Measurements from ENCODE around the gene CEMIP2. TPM values are rescaled to one million over a fixed set of nuclear protein-coding genes. Genes with fewer than 3 reads are reported as not detected.

The CEMIP2 gene
- total RNA-seq, 1 experiment from 2014 or later, result 16.0 TPM

- peaks cover 26% of the 10 kb centered on the region for H4K20me1 ChIP-seq (ENCODE audit: low read length)
- peak overlapping the region; percentile 83 for H2AFZ ChIP-seq (ENCODE audit: low read length)
- ChIA-PET CTCF (interaction anchor here (0.5 to 1.3 kb wide), 7 partner anchors 13 to 283 kb away, joined by 3 to 5 read pairs (median 4); no protein-coding TSS in a partner anchor), POLR2A (ENCODE audit: unreplicated experiment) (interaction anchor here (0.6 kb wide), 4 partner anchors 25 to 1157 kb away, joined by 3 to 11 read pairs (median 6); no protein-coding TSS in a partner anchor)
- intact Hi-C loops (cut with micrococcal nuclease), result loop anchor here (1.0 to 5.0 kb wide), 6 partner anchors 43 to 482 kb away; partner anchors contain the start of genes ABHD17B and C9orf85
- no peaks in the 10 kb centered on the region for H3K9me3 ChIP-seq (ENCODE audit: low read length)
- H3K4me2 ChIP-seq (ENCODE audit: low read length), result peak overlapping the region; percentile 100
- BruUV-seq (replicated peaks), result no TSS peak
- peaks cover under 1% of the 10 kb centered on the region for H3F3A ChIP-seq (ENCODE audit: low read length, unreplicated experiment)
- TF ChIP-seq EZH2phosphoT487 (IDR thresholded peaks at IDR 0.05; ENCODE audit: borderline replicate concordance, low read length) (no peak), EZH2 (IDR thresholded peaks at IDR 0.05; ENCODE audit: low read length, unreplicated experiment) (no peak), CTCF (conservative IDR thresholded peaks at IDR 0.05; ENCODE audit: low read depth, low read length) (no peak)
- peak overlapping the region; percentile 85 for H3K4me3 ChIP-seq (ENCODE audit: low read length)
- no peaks in the 10 kb centered on the region for H3K27me3 ChIP-seq (ENCODE audit: low read length)
- H3K79me2 ChIP-seq (ENCODE audit: low read length), result peaks cover 36% of the 10 kb centered on the region
- peak; percentile 76 for ATAC-seq
- H3K4me1 ChIP-seq (ENCODE audit: insufficient read depth, low read length), result peaks cover 34% of the 10 kb centered on the region
- DNase-seq, result peak; percentile 83
- peak overlapping the region; percentile 40 for H3K27ac ChIP-seq (ENCODE audit: low read length)
- H3K9ac ChIP-seq (ENCODE audit: low read length), result peak overlapping the region; percentile 76
- no peaks in the 10 kb centered on the region for H3K36me3 ChIP-seq (ENCODE audit: low read depth, low read length)
- no peaks in the 10 kb centered on the region for H3K9me2 ChIP-seq (replicated peaks; ENCODE audit: low read length)
Observed at GRCh38 chr9:71769175-71770161, 1.2 kb upstream of the CEMIP2 start.

GRCh38 chr9:71767776-71768321, 464 bp downstream of the CEMIP2 start:
- Histone ChIP-seq H3K9me3 (ENCODE audit: low read length) (no peaks in the 10 kb centered on the region), H3K4me2 (ENCODE audit: low read length) (peak overlapping the region; percentile 97), H3K4me3 (ENCODE audit: low read length) (peak overlapping the region; percentile 97), H3K4me1 (ENCODE audit: insufficient read depth, low read length) (peaks cover 49% of the 10 kb centered on the region), H3K79me2 (ENCODE audit: low read length) (peaks cover 49% of the 10 kb centered on the region), H4K20me1 (ENCODE audit: low read length) (peaks cover 26% of the 10 kb centered on the region), H2AFZ (ENCODE audit: low read length) (0 out of 2 replicates have a peak overlapping the region, but pooled peaks have one; percentile 56), H3K36me3 (ENCODE audit: low read depth, low read length) (no peaks in the 10 kb centered on the region), H3K9me2 (replicated peaks; ENCODE audit: low read length) (no peaks in the 10 kb centered on the region), H3K27me3 (ENCODE audit: low read length) (no peaks in the 10 kb centered on the region), H3F3A (ENCODE audit: low read length, unreplicated experiment) (peaks cover 12% of the 10 kb centered on the region), H3K9ac (ENCODE audit: low read length) (peak overlapping the region; percentile 80), H3K27ac (ENCODE audit: low read length) (no peak overlapping the region)
- ATAC-seq (no peak), DNase-seq (no peak)
- ChIA-PET POLR2A (ENCODE audit: unreplicated experiment) (interaction anchor here (0.5 to 0.7 kb wide), 2 partner anchors 158 to 812 kb away, joined by 3 to 8 read pairs; no protein-coding TSS in a partner anchor), CTCF (interaction anchor here (0.7 kb wide), 1 partner anchor 14 kb away, joined by 8 read pairs; no protein-coding TSS in a partner anchor)
- BruUV-seq (replicated peaks), result TSS peak; percentile 47
- intact Hi-C loops (cut with micrococcal nuclease), result loop anchor here (2.0 to 5.0 kb wide), 4 partner anchors 41 to 481 kb away; partner anchors contain the start of genes ABHD17B and C9orf85
- TF ChIP-seq EZH2phosphoT487 (IDR thresholded peaks at IDR 0.05; ENCODE audit: borderline replicate concordance, low read length), result no peak
- no peak for TF ChIP-seq EZH2 (IDR thresholded peaks at IDR 0.05; ENCODE audit: low read length, unreplicated experiment)
- TF ChIP-seq CTCF (conservative IDR thresholded peaks at IDR 0.05; ENCODE audit: low read depth, low read length), result no peak
